Glomerular visceral epithelial cell (primary cell): ENCODE measurements around the gene ADM2.

Source experiments
- DNase-seq: peaks from one replicate; pipeline ENCODE4 v3.0.0-alpha.2; 2016; ENCODE audit errors: extremely low spot score

Gene ADM2

GRCh38 chr22:50467773-50468440, 13.4 kb upstream of the ADM2 start:
- DNase-seq, result no peak

DNA sequence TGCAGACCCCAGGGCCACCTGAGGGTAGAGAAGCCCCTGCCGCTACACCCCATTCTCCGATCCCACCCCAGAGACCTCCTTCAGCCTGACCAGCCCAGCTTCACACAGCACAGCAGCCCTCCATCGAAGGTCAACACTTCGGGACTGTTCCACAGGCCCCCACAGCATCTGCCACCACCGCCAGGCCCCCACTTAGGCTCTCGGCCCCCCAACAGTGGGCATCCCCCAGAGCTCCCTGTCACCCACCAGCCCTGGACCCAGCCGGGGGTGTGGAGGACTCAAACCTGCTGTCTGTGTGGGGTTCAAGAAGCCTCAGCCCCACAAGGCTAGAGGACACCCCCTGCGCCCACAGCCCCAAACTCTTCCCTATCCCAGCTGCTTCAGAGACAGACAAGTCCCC, 12.7 kb upstream of the ADM2 start:
- no peak for DNase-seq

DNA sequence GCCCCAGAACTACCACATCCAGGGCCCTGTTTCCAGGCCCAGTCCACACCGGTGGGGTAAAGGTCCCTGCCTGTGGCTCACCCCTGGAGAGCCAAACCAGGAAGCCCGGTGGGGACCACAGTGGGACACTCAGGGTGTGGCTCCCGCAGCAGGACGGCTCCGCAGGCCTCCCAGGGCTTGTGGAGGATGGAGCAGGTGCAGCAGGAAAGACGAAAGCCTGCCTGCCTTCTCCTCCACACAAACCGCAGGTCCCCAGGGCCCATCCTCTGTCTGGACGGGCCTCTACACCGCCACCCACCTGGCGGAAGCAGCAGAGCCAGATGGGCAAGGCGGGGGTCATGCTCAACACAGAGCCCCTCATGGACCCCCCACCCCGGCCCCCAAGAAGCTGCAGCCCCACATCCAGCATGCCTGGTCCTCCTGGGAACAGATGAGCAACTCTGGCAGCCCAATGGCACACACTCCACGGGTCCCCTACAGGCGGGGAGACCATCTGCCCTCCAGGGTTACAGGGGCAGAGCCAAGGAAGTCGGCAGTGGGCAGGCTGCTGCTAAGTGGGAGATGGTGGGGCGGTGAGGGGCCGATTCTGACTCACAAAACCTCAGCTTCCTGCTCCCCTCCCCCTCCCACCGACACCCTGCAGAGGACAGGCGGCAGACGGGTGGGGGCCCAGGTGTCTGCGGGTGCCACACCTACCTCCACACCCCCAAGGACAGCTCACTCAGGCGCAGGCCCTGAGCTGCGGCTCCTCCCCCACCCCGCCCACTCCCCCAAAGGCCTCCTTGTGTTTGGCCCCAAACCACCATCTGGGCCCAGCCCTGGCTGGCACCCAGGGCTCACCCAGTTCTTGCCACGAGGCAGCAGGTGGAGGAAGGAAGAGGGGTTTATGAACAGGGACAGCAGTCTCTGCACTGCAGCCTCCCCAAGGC, 11.7 kb upstream of the ADM2 start:
- DNase-seq, result peak; percentile 94

DNA sequence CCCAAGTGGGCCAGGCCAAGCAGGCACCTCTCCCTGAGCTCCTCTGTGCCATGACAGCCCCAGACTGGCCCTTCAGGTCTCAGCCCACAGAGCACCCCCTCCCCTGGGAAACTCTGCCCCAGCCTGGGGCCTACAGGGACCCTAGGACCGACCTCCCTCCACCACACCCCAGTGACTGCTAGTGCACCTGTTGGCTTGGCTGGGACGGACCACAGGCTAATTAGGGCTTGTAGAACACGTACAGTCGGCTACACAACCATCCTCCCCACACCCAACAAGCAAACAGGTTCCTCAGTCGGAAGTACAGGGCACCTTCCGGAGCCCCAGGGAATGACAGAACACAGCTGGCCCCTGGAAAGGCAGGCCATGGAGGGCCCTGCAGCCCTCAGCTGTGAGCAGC, 10.9 kb upstream of the ADM2 start:
- DNase-seq, result no peak

DNA sequence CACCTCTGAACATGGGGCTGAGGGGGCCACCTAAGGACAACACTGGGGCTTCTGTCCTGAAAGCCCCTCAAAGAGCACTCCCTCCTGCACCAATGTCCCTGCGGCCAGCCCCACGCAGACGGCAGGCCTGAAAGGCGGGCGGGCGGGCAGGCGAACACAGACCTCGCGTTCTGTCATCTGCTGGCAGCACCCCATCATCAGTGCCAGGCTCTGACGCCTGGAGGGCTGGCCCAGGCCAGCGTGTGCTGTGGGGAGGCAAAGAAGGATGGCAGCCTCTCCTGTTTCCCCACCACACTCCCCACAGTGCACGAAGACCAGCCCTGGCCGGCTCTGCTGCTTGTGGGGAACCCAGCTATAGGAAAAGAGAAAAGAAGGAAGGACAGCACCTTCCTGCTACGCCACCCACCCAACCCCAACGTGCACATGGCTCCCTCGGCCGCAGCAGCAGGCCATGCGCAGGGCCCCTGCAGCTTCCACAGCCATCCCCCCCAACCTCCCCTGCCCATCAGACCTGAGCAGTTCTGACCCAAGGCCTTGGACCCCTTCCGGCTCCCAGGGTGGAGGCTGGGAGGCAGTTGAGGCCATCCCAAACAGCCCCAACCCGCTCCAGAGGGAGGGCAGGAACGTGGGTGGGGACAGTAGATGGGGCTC, 10.0 kb upstream of the ADM2 start:
- no peak for DNase-seq

GRCh38 chr22:50471962-50472361, 9.4 kb upstream of the ADM2 start:
- no peak for DNase-seq

DNA sequence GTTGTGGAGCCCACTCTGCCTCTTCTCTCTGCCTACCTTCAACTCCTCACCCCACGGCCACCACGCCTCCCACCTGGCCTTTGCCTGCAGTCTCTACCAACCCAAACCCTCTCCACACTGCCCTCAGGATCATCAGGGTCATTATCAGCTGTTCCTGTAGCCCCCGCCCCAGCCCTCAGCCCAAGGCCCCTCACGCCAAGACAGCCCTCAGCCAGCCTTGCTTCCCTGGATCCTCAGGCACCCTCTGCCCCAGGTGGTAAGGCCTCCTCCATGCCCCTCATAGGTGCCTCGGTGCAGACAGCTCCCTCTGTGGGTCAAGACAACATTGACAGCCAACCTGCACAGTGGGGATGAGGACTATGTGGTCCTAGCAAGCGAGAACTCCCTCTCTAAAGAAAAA, 8.3 kb upstream of the ADM2 start:
- peak; percentile 21 for DNase-seq

- peak; percentile 47 for DNase-seq
Observed at GRCh38 chr22:50473855-50474671, 7.3 kb upstream of the ADM2 start.

GRCh38 chr22:50474710-50475651, 6.4 kb upstream of the ADM2 start, which contains the start of gene SBF1:
Gene SBF1, minus strand, starts transcription at chr22:50475035. Its CDS starts 195 bp downstream, at chr22:50474840.
- peak; percentile 91 for DNase-seq

- DNase-seq, result no peak
Observed at GRCh38 chr22:50475652-50476002, 5.7 kb upstream of the ADM2 start.

DNA sequence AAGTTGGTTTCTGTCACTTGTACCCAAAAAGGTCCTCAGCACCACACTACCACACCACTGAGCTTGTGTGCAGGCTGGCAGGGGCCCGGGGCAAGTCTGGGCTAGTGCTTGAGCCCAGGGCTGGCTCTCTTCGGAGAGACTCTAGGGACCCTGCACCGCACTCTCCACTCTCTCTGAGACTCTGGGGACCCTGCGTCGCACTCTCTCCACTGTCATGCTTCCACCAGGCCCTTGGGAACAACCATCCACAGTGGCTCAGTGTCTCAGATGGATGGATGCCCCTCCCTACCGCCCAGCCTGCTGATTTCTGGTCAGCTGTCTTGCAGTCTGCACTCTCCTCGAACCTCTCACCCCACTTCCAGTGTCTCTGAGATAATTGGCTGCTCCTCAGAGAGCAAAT, 4.5 kb upstream of the ADM2 start:
- DNase-seq, result no peak

DNA sequence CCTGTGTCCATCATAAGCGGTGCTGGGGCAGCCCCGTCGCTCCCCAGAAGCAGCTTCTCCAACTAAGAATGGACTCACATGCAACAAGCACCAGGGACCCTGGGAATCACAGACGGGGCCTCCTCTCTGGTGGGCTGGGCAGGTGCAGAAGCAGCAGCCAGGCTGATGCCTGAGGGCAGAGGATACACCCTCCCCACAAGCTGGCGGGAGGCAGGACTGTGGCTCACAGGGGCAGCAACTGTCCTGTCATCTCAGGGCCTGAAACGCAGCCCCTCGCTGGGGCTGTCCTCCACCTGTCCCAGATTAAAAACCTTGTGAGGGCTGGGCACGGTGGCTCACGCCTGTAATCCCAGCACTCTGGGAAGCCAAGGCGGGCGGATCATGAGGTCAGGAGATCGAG, 3.4 kb upstream of the ADM2 start:
- DNase-seq, result no peak

DNA sequence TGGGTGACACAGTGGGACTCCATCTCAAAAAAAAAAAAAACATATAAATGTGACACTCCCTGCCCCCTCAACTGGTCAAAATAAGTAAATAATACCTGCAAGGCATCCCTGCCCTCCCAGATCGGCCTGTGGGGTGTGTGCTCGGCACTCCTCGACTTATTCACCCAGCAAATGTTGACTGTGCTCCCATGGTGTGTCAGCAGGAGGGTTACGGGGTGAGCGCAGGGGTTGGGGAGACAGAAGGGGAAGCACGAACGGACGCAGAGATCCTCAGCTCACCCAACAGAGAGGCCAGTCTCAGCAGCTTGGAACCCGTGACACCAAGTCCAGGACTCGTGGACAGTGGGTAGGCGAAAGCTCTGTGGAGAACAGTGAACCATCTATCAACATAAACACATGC, 1.6 kb upstream of the ADM2 start:
- no peak for DNase-seq

- DNase-seq, result no peak
Observed at GRCh38 chr22:50481045-50481439, 301 bp upstream of the ADM2 start.

- DNase-seq, result no peak
Observed at GRCh38 chr22:50482107-50483074, 1.0 kb downstream of the ADM2 start.

DNA sequence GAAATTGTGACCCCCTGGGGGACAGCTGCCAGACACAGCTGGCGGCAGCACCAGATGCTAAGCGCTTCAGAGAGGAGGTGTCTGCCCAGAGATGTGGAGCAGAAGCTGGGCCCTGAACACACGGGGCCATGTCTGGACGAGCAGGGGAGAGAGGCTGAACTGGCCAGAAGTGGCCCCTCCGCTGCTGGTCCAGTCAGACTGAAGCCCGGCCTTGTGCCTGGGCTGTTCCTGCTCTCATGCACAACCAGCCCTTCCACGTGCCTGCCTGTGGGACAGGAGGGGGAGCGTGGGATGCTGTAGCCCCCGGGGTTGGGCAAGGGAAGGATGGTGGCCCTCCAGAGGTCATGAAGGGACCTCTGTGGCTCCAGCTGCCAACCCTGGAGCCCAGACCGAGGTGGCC, 1.8 kb downstream of the ADM2 start:
- no peak for DNase-seq

DNA sequence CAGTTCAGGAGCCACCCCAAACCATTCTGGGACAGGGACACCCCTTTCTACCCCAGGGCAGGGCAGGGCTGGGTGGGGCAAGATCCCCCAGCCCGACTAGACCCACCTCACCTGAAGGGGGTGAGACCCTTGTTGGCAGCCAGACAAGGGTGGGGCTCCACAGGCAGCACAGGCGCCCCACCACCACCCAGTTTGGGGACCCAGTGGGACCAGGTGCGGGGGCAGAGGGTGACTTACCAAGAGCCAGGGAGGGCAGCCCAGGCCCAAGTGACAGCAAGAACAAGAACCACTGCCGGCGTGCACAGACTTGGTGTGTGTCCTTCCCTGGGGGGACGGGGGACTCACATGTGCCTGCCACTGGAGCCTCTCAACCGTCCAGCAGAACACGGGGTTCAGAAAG, 2.2 kb downstream of the ADM2 start:
- no peak for DNase-seq

GRCh38 chr22:50483977-50484853, 2.9 kb downstream of the ADM2 start:
- DNase-seq, result no peak
